AG10803 (cell line): ENCODE measurements around the gene FARP2.
"Not testable (repeated sequence)": the region's sequence is repeated elsewhere in the genome, so short reads cannot be mapped to it uniquely, and the experiment has no call there.

Experiments
- DNase-seq: peaks from one replicate; pipeline ENCODE4 v3.0.0; 2010; ENCODE audit warnings: low read depth
- H3K4me3 ChIP-seq: 2 replicates; pipeline ENCODE4 v1.5.1; 2011; ENCODE audit warnings: mild to moderate bottlenecking, low read length, control low read depth
- TF ChIP-seq, protein P1 (sequence below): conservative IDR thresholded peaks from 2 replicates; pipeline ENCODE4 v1.5.1; 2011; ENCODE audit warnings: mild to moderate bottlenecking, low read length, control low read depth, inconsistent platforms

FARP2 gene

DNA sequence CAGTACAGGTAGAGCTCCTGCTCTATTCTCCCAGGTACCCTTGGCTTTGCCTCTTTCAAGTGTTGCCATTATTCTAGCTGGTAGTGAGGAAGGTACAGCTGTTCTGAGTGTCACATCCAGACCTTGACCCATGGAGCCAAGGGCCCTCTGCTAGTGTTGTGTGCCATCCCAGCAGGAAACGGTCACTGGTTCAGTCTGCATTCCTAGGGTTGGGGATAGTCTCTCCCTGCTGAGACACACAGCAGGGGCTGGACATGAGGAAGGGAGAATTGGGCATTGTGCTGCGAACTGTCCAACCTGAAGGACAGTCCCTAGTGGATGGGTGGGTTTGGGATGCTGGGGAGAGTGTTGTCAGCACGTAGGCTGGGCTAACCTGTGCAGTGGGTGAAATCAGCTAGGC, 59.1 kb downstream of the FARP2 start:
- DNase-seq: no peak
- H3K4me3 ChIP-seq: no peak overlapping the region
- TF ChIP-seq, protein P1, sequence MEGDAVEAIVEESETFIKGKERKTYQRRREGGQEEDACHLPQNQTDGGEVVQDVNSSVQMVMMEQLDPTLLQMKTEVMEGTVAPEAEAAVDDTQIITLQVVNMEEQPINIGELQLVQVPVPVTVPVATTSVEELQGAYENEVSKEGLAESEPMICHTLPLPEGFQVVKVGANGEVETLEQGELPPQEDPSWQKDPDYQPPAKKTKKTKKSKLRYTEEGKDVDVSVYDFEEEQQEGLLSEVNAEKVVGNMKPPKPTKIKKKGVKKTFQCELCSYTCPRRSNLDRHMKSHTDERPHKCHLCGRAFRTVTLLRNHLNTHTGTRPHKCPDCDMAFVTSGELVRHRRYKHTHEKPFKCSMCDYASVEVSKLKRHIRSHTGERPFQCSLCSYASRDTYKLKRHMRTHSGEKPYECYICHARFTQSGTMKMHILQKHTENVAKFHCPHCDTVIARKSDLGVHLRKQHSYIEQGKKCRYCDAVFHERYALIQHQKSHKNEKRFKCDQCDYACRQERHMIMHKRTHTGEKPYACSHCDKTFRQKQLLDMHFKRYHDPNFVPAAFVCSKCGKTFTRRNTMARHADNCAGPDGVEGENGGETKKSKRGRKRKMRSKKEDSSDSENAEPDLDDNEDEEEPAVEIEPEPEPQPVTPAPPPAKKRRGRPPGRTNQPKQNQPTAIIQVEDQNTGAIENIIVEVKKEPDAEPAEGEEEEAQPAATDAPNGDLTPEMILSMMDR: no peak

DNA sequence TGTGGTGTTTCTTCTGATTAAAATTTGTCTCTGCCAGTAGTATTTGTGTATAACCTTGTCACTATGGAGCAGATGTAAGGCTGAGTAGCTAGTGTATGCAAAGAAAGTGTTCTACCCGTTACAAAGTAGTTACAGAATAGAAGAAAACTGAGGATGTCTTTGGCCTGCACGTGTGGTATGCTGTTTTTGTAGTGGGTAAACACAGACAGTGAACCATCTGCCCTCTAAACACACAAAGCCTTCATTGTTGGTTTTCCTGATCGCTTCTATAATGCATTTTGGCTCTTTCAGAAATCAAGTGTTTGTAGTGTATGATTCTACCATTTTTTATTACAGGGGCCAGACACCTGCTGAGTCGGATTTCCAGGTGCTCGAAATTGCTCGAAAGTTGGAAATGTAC, 61.5 kb downstream of the FARP2 start:
- H3K4me3 ChIP-seq: no peak overlapping the region
- no peak for DNase-seq
- TF ChIP-seq, protein P1: no peak

DNA sequence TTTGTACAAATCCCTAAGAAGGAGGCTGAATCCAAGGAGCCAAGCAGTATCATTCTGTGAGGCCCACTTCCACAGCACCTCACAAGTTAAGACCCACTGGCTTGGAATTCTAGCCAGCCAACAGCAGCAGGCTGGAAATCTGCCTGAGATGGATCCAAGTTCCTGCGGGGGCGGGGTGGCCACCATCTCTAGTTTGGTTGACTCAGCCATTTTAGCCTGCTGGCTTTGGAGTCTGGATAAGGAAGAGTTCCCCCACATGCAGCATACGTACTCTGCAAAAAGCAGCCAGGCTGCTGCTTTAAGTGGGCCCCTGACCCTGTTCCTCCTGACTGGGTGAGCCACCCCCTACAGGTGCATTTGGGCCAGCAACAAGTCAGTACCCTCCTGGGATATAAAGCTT, 65.2 kb downstream of the FARP2 start:
- H3K4me3 ChIP-seq: no peak overlapping the region
- TF ChIP-seq, protein P1: no peak
- no peak for DNase-seq

DNA sequence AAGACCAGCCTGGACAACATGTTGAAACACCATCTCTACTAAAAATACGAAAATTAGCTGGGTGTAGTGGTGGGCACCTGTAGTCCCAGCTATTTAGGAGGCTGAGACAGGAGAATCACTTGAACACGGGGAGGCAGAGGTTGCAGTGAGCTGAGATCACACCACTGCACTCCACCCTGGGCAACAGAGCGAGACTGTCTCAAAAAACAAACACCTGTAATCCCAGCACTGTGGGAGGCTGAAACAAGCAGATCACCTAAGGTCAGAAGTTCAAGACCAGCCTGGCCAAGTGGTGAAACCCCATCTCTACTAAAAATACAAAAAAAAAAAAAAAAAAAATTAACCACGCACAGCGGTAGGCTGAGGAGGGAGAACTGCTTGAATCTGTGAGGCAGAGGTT, 65.9 kb downstream of the FARP2 start:
- H3K4me3 ChIP-seq, DNase-seq: not testable (repeated sequence)

DNA sequence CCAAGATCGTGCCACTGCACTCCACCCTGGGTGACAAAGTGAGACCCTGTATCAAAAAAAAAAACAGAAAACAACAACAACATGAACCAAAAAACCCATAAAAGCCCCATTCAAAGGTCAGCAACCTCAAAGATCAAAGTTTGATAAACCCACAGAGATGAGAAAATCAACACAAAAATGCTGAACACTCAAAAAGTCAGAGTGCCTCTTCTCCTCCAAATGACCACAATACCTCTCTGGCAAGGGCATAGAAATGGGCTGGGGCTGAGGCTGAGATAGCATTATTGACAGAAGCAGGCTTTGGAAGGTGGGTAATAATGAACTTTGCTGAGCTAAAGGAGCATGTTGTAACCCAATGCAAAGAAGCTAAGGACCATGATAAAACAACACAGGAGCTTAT, 66.3 kb downstream of the FARP2 start:
- DNase-seq: no peak
- H3K4me3 ChIP-seq: no peak overlapping the region
- TF ChIP-seq, protein P1: no peak

DNA sequence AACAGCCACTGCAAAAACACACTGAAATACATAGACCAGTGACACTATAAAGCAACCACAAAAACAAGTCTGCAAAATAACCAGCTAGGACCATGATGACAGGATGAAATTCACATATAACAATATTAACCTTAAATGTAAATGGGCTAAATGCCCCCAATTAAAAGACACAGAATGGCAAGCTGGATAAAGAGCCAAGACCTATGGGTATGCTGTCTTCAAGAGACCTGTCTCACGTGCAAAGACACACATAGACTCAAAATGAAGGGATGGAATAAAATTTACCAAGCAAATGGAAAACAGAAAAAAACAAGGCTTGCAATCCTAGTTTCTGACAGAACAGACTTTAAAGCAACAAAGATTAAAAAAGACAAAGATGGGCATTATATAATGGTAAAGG, 67.4 kb downstream of the FARP2 start:
- not testable (repeated sequence) for H3K4me3 ChIP-seq, DNase-seq

DNA sequence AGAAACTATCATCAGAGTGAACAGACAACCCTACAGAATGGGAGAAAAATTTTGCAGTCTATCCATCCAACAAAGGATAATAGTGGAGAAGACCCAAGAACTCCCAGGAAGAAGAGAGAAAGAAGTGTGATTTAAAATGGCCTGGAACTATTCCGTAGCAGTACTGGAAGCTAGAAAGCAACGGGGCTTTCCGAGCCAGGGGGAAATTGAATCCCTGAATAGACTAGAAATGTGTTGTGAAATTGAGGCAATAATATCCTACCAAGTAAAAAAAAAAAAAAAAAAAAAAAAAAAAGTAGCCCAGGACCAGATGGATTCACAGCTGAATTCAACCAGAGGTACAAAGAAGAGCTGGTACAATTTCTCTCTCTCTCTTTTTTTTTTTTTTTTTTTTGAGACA, 69.3 kb downstream of the FARP2 start:
- H3K4me3 ChIP-seq: no peak overlapping the region
- TF ChIP-seq, protein P1: no peak
- no peak for DNase-seq

DNA sequence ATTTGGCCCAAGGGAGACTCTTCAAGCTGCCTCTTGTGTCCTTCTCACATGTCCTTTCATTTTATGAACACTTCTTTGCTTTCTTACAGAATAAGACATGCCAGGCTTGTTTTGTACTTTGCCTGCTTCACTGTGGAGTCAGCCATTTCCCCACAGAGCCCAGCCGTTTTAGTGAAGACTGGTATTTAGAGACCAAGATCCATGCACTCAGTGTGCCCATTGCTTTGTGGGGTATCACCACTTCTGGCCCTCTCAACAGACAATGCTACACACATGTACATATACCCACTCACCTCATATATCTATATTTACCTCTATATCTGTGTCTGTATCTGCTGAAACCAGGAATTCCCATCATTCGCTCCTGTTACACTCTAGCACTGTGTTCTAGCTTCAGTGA, 74.1 kb downstream of the FARP2 start:
- DNase-seq: no peak
- TF ChIP-seq, protein P1: no peak
- H3K4me3 ChIP-seq: no peak overlapping the region
